ENCODE results near the gene WDR45B. TPM values are rescaled to one million over a fixed set of nuclear protein-coding genes. Genes with fewer than 3 reads are reported as not detected.

WDR45B gene
- total RNA-seq, 2 experiments from 2014 or later, result 38.2 to 40.2 TPM

DNA sequence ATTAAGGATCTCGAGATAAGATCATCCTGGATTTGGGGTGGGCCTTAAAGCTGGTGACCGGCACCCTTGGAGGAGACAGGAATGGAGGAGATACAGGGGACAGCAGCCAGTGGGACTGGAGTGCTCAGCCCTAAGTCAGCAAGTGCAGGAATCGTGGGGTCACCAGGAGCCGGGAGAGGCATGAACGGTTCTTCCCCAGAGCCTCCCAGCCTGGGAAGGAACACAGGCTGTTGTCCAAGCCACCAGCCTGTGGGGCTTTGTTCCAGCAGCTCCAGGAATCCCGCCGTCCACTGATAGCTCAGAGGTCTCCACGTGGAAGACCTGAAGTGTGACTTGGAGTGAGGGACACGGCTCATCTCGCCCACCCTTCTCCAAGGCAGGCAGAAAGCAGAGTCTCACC is 2.5 kb upstream of the WDR45B start:
- peaks cover 15% of the 10 kb centered on the region for H3K4me1 Mint-ChIP-seq (ENCODE audit: low read depth)
- ATAC-seq, result no peak
- no peaks in the 10 kb centered on the region for H3K27me3 Mint-ChIP-seq (ENCODE audit: low read depth)
- DNase-seq, result no peak
- ChIA-PET POLR2A (no interaction called here), CTCF (no interaction called here)
- H3K27ac Mint-ChIP-seq, result no peak overlapping the region
- peaks cover 4% of the 10 kb centered on the region for H3K36me3 Mint-ChIP-seq (ENCODE audit: low read depth)
- no peaks in the 10 kb centered on the region for H3K9me3 Mint-ChIP-seq (ENCODE audit: insufficient read depth)
- H3K4me3 Mint-ChIP-seq, result no peak overlapping the region

DNA sequence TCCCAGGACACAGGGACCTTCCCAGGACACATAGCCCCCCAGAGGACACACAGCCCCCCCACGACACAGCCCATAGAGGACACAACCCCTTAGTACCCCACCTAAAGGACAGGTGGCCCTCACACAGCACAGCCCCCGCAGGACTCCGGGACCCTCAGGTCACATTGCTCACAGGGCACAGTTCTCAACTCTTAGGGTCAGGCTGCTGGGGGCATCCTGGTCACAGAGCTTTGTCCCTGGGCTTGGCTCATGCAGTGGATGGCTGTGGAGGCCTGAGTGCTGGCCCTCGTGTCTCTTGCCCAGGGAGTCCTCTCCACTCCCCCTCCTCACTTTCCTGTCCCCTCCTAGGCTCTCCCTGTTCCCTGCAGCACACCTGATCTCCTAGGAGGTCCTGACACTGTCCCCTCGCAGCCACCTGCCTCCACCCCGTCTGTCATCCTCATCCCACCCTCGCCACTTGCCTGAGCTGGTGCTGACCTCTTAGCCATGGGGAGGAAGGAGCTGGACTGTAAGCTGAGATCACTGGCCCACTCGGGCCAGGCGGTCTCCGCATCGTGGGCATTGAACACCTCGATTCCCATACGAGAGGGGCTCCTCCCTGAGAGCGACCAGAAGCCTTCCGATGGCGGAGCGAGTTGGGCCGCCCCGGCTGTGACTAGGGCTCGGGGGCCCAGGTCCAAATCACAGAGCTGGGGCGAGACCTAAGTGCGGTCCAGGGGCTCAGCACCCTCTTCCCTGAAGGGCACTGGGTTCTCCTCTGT is 1.4 kb upstream of the WDR45B start:
- ChIA-PET POLR2A (no interaction called here), CTCF (no interaction called here)
- H3K36me3 Mint-ChIP-seq (ENCODE audit: low read depth), result peaks cover 4% of the 10 kb centered on the region
- no peaks in the 10 kb centered on the region for H3K27me3 Mint-ChIP-seq (ENCODE audit: low read depth)
- H3K4me3 Mint-ChIP-seq, result peak overlapping the region; percentile 64
- H3K9me3 Mint-ChIP-seq (ENCODE audit: insufficient read depth), result no peaks in the 10 kb centered on the region
- H3K27ac Mint-ChIP-seq, result peak overlapping the region; percentile 62
- ATAC-seq (no peak), DNase-seq (no peak)
- H3K4me1 Mint-ChIP-seq (ENCODE audit: low read depth), result peaks cover 21% of the 10 kb centered on the region

DNA sequence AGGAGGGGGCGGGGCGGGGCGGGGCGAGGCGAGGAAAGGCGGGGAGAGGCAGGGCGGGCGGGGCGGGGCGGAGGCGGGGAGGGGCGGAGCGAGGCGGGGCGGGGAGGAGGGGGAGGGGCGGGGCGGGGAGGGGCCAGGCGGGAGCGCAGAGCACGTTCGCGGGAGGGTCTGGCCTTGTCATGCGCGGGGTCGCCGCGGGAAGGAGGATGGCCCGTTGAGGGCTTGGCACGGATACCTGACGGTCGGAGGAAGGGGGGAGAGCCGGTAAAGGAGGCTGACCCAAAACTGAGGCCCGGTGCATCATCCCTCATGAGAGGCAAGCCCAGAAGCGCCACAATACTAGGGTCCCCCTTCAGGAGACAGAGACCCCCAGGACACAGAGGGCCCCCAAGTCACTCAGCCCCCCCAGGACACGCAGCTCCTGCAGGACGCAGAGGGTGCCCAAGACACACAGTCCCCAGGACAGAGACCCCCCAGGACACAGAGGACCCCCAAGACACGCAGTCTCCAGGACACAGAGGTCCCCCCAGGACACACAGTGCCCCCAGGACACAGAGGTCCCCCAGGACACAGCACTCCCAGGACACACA is 593 bp upstream of the WDR45B start:
- Mint-ChIP-seq H3K9me3 (ENCODE audit: insufficient read depth) (no peaks in the 10 kb centered on the region), H3K27me3 (ENCODE audit: low read depth) (no peaks in the 10 kb centered on the region), H3K36me3 (ENCODE audit: low read depth) (peaks cover 11% of the 10 kb centered on the region), H3K4me1 (ENCODE audit: low read depth) (peaks cover 25% of the 10 kb centered on the region), H3K27ac (peak overlapping the region; percentile 75), H3K4me3 (peak overlapping the region; percentile 64)
- ATAC-seq (peak; percentile 37), DNase-seq (peak; percentile 50)
- ChIA-PET POLR2A (no interaction called here), CTCF (no interaction called here)

DNA sequence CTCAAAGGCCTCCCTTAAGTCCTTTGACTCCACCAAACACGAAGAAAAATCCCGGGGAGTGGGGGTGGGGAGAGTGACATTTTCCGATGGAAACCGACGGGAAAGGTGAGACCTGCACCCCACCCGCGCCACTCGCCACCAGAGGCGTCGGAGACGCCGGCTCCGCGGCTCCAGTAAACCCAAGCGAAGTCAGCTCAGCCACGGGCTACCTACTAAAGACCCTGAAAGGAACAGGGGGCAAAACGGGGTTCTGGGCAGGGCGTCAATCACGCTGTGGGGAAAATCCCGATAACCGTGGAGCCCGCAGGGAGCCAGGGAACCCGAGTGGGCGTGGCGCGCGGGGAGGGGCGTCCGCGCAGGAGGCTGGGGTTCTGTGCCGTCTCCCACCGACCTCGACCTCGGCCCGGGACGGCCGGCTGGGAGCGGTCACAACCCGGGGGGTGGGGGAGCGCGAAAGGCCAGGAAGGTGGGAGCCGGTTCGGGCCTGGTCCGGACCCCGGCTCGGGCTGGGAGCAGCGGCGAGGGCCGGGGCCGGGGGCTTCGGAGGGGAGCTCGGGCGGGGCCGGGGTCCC is 565 bp downstream of the WDR45B start:
- peak overlapping the region; percentile 82 for H3K4me3 Mint-ChIP-seq
- peak; percentile 38 for ATAC-seq
- peaks cover 25% of the 10 kb centered on the region for H3K4me1 Mint-ChIP-seq (ENCODE audit: low read depth)
- peaks cover 17% of the 10 kb centered on the region for H3K36me3 Mint-ChIP-seq (ENCODE audit: low read depth)
- H3K27me3 Mint-ChIP-seq (ENCODE audit: low read depth), result no peaks in the 10 kb centered on the region
- POLR2A ChIA-PET, result interaction anchor here (0.6 kb wide), 1 partner anchor 12 kb away, joined by 3 read pairs; no protein-coding TSS in a partner anchor
- CTCF ChIA-PET, result no interaction called here
- H3K27ac Mint-ChIP-seq, result peak overlapping the region; percentile 79
- peak; percentile 45 for DNase-seq
- no peaks in the 10 kb centered on the region for H3K9me3 Mint-ChIP-seq (ENCODE audit: insufficient read depth)

DNA sequence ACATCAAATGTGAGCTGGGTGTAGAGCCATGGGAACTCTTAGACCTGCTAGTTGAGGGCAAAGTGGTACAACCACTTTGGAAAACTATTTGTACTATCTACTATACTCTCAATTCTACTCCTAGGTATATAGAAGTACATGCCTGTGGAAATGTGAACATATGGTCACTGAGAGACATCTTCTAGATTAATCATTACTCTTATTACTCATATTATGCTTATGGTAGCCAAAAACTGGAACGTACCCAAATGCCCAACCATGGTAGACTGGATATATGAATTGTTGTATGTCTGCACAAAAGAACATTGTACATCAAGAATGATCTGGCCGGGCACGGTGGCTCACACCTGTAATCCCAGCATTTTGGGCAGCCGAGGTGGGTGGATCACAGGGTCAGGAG is 2.7 kb downstream of the WDR45B start:
- Mint-ChIP-seq H3K4me3 (peak overlapping the region; percentile 82), H3K9me3 (ENCODE audit: insufficient read depth) (no peaks in the 10 kb centered on the region), H3K36me3 (ENCODE audit: low read depth) (peaks cover 29% of the 10 kb centered on the region), H3K27ac (no peak overlapping the region), H3K27me3 (ENCODE audit: low read depth) (no peaks in the 10 kb centered on the region), H3K4me1 (ENCODE audit: low read depth) (peaks cover 25% of the 10 kb centered on the region)
- ATAC-seq (no peak), DNase-seq (no peak)
- ChIA-PET POLR2A (no interaction called here), CTCF (no interaction called here)

DNA sequence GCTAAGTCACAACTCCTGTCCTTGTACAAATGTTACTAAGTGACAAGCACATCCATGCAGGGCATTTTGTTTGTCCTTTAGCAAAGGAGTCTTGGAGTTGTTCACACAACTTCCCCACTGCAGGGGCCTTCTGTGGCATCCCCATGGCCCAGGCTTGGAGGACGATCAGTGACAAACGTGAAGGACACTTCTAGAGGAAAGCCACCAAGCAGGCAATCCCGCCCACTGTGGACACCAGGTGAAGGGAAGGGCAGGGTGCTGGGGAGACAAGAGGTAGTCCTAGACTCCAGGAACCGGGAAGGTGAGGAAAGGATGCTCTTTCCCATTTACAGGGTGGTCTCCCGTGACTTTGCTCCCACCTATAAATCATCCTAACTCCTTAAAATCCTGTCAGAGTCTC is 4.1 kb downstream of the WDR45B start:
- peaks cover 41% of the 10 kb centered on the region for H3K36me3 Mint-ChIP-seq (ENCODE audit: low read depth)
- no peak overlapping the region for H3K27ac Mint-ChIP-seq
- H3K27me3 Mint-ChIP-seq (ENCODE audit: low read depth), result no peaks in the 10 kb centered on the region
- ChIA-PET POLR2A (no interaction called here), CTCF (no interaction called here)
- ATAC-seq (no peak), DNase-seq (no peak)
- H3K4me3 Mint-ChIP-seq, result no peak overlapping the region
- no peaks in the 10 kb centered on the region for H3K9me3 Mint-ChIP-seq (ENCODE audit: insufficient read depth)
- peaks cover 22% of the 10 kb centered on the region for H3K4me1 Mint-ChIP-seq (ENCODE audit: low read depth)

DNA sequence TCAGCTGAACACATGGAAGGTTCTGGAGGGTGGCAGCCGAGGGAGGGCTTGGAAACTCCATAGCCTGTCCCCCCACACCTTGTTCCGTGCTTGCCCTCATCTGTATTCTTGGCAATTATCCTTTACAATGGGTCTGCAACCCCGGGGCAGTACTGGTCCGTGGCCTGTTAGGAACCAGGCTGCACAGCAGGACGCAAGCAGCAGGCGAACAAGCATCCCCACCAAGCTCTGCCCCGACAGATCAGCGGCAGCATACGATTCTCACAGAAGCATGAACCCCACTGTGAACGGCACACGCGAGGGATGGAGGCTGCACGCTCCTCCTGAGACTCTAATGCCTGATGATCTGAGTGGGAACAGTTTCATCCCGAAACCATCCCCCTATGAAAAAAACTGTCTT is 6.2 kb downstream of the WDR45B start:
- POLR2A ChIA-PET, result no interaction called here
- ATAC-seq (no peak), DNase-seq (no peak)
- H3K4me3 Mint-ChIP-seq, result no peak overlapping the region
- no peaks in the 10 kb centered on the region for H3K27me3 Mint-ChIP-seq (ENCODE audit: low read depth)
- H3K9me3 Mint-ChIP-seq (ENCODE audit: insufficient read depth), result no peaks in the 10 kb centered on the region
- H3K4me1 Mint-ChIP-seq (ENCODE audit: low read depth), result peaks cover 28% of the 10 kb centered on the region
- no peak overlapping the region for H3K27ac Mint-ChIP-seq
- H3K36me3 Mint-ChIP-seq (ENCODE audit: low read depth), result peaks cover 49% of the 10 kb centered on the region
- CTCF ChIA-PET, result no interaction called here

DNA sequence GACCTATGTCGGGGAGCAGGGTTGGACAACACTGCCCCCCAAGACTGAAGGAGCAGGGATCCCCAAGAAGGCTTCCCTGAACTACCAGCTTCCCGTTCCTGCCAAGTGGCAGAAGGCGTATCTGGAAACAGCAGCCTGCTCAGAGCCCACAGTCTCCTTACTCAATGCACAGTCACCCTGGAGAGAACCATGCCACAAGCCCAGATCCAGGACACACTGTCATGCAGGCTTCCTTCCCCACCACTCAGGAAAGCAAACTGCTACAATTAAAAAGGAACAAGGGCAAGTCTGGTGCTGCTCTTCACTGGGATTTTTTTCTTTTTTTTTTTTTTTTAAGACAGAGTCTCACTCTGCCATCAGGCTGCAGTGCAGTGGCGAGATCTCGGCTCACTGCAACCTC is 8.2 kb downstream of the WDR45B start:
- ChIA-PET CTCF (no interaction called here), POLR2A (no interaction called here)
- Mint-ChIP-seq H3K9me3 (ENCODE audit: insufficient read depth) (no peaks in the 10 kb centered on the region), H3K4me1 (ENCODE audit: low read depth) (peaks cover 13% of the 10 kb centered on the region), H3K36me3 (ENCODE audit: low read depth) (peaks cover 47% of the 10 kb centered on the region), H3K4me3 (no peak overlapping the region), H3K27me3 (ENCODE audit: low read depth) (no peaks in the 10 kb centered on the region), H3K27ac (no peak overlapping the region)
- ATAC-seq, result no peak
- DNase-seq, result no peak

DNA sequence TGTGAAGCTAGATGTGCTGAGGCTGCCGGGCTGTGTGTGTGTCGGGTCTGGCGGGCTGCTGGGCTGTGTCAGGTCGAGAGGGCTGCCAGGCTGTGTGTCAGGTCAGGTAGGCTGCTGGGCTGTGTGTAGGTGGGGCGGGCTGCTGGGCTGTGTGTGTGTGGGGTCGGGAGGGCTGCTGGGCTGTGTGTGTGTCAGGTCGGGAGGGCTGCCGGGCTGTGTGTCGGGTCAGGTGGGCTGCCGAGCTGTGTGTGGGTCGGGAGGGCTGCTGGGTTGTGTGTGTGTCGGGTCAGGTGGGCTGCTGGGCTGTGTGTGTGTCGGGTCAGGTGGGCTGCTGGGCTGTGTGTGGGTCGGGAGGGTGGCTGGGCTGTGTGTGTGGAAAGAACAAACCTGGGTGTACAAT is 8.6 kb downstream of the WDR45B start:
- ATAC-seq, result no peak
- no peaks in the 10 kb centered on the region for H3K9me3 Mint-ChIP-seq (ENCODE audit: insufficient read depth)
- peaks cover 49% of the 10 kb centered on the region for H3K36me3 Mint-ChIP-seq (ENCODE audit: low read depth)
- H3K27me3 Mint-ChIP-seq (ENCODE audit: low read depth), result no peaks in the 10 kb centered on the region
- H3K4me3 Mint-ChIP-seq, result no peak overlapping the region
- peaks cover 13% of the 10 kb centered on the region for H3K4me1 Mint-ChIP-seq (ENCODE audit: low read depth)
- peak overlapping the region; percentile 16 for H3K27ac Mint-ChIP-seq
- CTCF ChIA-PET, result no interaction called here
- DNase-seq, result no peak
- POLR2A ChIA-PET, result no interaction called here

DNA sequence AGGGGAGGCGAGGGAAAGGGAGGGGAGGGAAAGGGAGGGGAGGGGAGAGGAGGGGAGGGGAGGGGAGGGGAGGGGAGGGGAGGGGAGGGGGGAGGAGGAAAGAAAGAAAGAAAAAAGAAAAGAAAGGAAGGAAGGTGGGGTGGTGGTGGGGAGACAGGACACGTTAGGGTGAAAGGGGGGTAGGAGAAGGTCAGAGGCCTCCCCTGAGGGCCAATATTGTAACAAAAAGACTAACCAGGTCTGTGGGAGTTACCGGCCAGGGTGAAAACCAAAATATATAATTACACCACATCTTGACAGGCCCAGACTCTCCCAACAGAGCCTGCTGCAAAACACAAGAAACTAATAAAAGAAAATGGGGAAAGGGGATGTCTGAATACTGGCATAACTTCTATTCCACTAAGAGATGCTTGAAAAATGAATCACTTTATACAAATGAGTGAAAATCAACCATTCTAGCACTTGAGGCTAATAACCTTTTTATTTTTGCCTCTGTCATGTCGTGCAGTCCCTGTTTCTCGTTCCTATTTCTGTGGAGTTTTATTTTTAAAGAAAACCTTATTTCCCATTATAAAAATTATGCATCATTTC is 10.0 kb downstream of the WDR45B start:
- DNase-seq (no peak), ATAC-seq (no peak)
- Mint-ChIP-seq H3K9me3 (ENCODE audit: insufficient read depth) (no peaks in the 10 kb centered on the region), H3K36me3 (ENCODE audit: low read depth) (peaks cover 46% of the 10 kb centered on the region), H3K27ac (no peak overlapping the region), H3K4me3 (no peak overlapping the region), H3K4me1 (ENCODE audit: low read depth) (peaks cover 13% of the 10 kb centered on the region), H3K27me3 (ENCODE audit: low read depth) (no peaks in the 10 kb centered on the region)
- ChIA-PET POLR2A (no interaction called here), CTCF (no interaction called here)

DNA sequence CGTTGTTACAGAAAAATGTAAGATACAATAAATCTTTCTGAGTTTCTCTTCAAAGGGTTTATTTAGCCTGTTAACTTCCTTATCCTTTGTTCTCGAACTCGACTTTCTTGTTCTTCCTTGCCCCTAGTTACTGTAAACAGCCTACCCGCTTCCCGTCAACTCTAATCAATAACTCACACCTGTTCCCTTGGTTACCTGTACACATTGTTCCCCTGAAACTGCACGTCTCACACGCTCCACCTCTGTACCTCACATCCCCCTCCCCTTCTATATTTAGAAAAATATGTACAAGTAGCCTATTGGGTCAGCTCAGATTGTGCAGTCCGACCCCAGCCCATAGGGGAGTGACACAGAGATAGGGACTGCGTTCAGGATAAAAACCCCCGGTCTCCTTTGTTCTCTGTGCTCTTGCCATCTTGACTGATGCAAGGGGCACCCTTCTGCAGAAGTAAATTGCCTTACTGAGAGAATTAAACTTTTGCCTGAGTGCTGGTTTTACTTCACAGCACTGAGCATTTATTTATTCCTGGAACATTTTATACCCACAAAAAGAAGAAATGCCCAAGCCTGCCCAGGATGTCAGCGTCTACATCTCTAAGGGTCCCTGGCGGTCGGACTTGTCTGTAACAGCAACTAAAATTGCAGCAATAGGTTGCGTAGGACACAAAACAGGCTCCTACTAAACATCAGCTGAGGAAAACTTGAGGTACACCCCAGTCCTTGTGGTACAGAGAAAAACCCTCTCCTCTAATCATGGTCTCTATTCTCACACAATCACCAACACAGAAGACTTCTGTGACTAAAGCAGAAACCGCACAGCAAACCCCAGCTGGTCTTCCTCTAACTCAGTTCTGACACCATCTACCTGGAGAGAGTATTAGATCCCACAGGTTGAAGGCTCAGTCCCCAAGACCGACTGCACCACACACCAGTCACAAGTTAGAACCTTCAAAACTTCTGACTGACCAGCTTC is 11.3 kb downstream of the WDR45B start:
- DNase-seq (no peak), ATAC-seq (no peak)
- Mint-ChIP-seq H3K27me3 (ENCODE audit: low read depth) (no peaks in the 10 kb centered on the region), H3K36me3 (ENCODE audit: low read depth) (peaks cover 39% of the 10 kb centered on the region), H3K4me1 (ENCODE audit: low read depth) (peaks cover 14% of the 10 kb centered on the region), H3K4me3 (no peak overlapping the region), H3K27ac (no peak overlapping the region), H3K9me3 (ENCODE audit: insufficient read depth) (no peaks in the 10 kb centered on the region)
- POLR2A ChIA-PET, result interaction anchor here (0.6 kb wide), 1 partner anchor 11 kb away, joined by 3 read pairs; the partner anchor contains the start of gene WDR45B
- CTCF ChIA-PET, result no interaction called here

Data from activated CD8-positive, alpha-beta T cell treated with anti-CD3 and anti-CD28 coated beads, Interleukin-2, amount 10 ng/mL, durations not matched to agents 7 days and 5 days (primary cell).